NCI-H2081 treated with DMSO at 0.1 percent for 48 hours (cell line): ENCODE data around the gene PRICKLE4.
"Not testable (repeated sequence)": the region's sequence is repeated elsewhere in the genome, so short reads cannot be mapped to it uniquely, and the experiment has no call there.

Experiments
- DNase-seq: peaks from one replicate; lab custom pipeline; 2025; lab: John Stamatoyannopoulos, UW

The PRICKLE4 gene

GRCh38 chr6:41746107-41746506 is 34.5 kb upstream of the PRICKLE4 start:
- no peak for DNase-seq

- no peak for DNase-seq
Measured at GRCh38 chr6:41747256-41748101, 33.1 kb upstream of the PRICKLE4 start, which contains the start of gene PGC. PGC (minus strand) TSS chr6:41747397; CDS start chr6:41747334, 63 bp downstream.

GRCh38 chr6:41748102-41748477 is 32.5 kb upstream of the PRICKLE4 start:
- no peak for DNase-seq

- no peak for DNase-seq
Measured at GRCh38 chr6:41748542-41748941, 32.0 kb upstream of the PRICKLE4 start.

- DNase-seq: no peak
Measured at GRCh38 chr6:41750374-41750773, 30.2 kb upstream of the PRICKLE4 start.

- no peak for DNase-seq
Measured at GRCh38 chr6:41755895-41756294, 24.7 kb upstream of the PRICKLE4 start.

- no peak for DNase-seq
Measured at GRCh38 chr6:41756354-41756753, 24.2 kb upstream of the PRICKLE4 start.

GRCh38 chr6:41757271-41757670 is 23.3 kb upstream of the PRICKLE4 start:
- DNase-seq: no peak

GRCh38 chr6:41757931-41758640 is 22.5 kb upstream of the PRICKLE4 start:
- no peak for DNase-seq

GRCh38 chr6:41758641-41759035 is 21.9 kb upstream of the PRICKLE4 start:
- DNase-seq: no peak

- DNase-seq: no peak
Measured at GRCh38 chr6:41759106-41759904, 21.3 kb upstream of the PRICKLE4 start.

- no peak for DNase-seq
Measured at GRCh38 chr6:41759905-41760579, 20.5 kb upstream of the PRICKLE4 start.

- DNase-seq: no peak
Measured at GRCh38 chr6:41763470-41763869, 17.1 kb upstream of the PRICKLE4 start.

- not testable (repeated sequence) for DNase-seq
Measured at GRCh38 chr6:41766043-41766664, 14.4 kb upstream of the PRICKLE4 start.

GRCh38 chr6:41767112-41767833 is 13.3 kb upstream of the PRICKLE4 start:
- no peak for DNase-seq

- DNase-seq: no peak
Measured at GRCh38 chr6:41768545-41769308, 11.9 kb upstream of the PRICKLE4 start.

GRCh38 chr6:41769376-41769775 is 11.2 kb upstream of the PRICKLE4 start:
- no peak for DNase-seq

- no peak for DNase-seq
Measured at GRCh38 chr6:41770381-41771057, 10.1 kb upstream of the PRICKLE4 start.
